ENCODE results near the gene PEMT. TPM values are rescaled to one million over a fixed set of nuclear protein-coding genes. Genes with fewer than 3 reads are reported as not detected.

Gene PEMT
- total RNA-seq, 1 experiment from 2014 or later: 69.8 TPM

DNA sequence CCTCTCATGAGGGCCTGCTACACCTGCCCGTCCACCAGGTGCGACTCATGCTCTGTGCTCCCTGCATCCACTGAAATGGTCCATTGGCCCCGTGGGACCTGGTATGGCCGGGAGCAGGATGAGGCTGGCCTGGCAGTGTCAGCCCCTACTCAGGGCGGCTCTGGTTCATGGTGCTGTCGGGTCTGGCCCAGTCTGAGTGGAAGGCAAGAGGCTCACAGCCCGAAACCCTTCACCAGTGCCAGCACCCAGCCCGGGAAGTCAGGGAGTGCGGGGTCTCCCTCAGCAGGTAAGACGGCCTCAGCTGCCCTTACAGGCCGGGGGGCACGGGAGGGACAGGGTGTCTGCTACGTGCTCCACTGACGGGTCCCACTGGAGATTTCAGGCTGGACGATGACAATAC, 54.8 kb downstream of the PEMT start:
- H3K9ac ChIP-seq (ENCODE audit: low read length): no peak overlapping the region
- no peak overlapping the region for H3K4me3 ChIP-seq (ENCODE audit: low read length)
- no peak overlapping the region for H3K4me2 ChIP-seq (ENCODE audit: low read depth, low read length, poor library complexity, severe bottlenecking)
- H3K9me3 ChIP-seq (ENCODE audit: low read length): no peaks in the 10 kb centered on the region
- no peaks in the 10 kb centered on the region for H3K9me2 ChIP-seq (replicated peaks; ENCODE audit: insufficient read depth, low read length)
- no peak for DNase-seq
- H2AFZ ChIP-seq (ENCODE audit: low read length): no peak overlapping the region
- H3K4me1 ChIP-seq (ENCODE audit: low read length): no peaks in the 10 kb centered on the region
- no peak overlapping the region for H3K27ac ChIP-seq (ENCODE audit: low read length)
- H3K36me3 ChIP-seq (ENCODE audit: insufficient read depth, low read length): no peaks in the 10 kb centered on the region
- H4K20me1 ChIP-seq (ENCODE audit: insufficient read depth, low read depth, low read length): peaks cover 19% of the 10 kb centered on the region
- H3K27me3 ChIP-seq (ENCODE audit: low read length): no peaks in the 10 kb centered on the region
- no peaks in the 10 kb centered on the region for H3K79me2 ChIP-seq (ENCODE audit: low read length)

DNA sequence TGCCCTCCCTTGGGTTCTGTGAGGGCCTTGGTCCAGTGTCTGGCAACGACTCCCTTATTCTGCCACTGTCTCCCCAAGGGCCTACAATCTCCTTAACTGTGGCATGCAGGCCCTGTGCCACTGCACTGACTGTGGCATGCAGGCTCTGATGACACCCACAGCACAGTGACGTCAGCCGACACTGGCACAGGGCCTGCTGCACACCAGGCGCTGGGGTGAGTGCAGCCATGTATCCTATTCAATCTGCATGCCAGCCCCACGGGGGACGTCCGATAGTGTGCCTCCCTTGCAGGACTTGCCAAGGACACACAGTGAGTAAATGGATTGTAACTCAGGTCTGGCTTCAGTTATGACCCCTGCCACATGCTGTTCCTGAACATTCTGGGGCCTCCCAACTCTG, 55.6 kb downstream of the PEMT start:
- H3K9ac ChIP-seq (ENCODE audit: low read length): no peak overlapping the region
- no peak overlapping the region for H2AFZ ChIP-seq (ENCODE audit: low read length)
- no peaks in the 10 kb centered on the region for H3K9me3 ChIP-seq (ENCODE audit: low read length)
- H3K4me1 ChIP-seq (ENCODE audit: low read length): no peaks in the 10 kb centered on the region
- no peak overlapping the region for H3K4me3 ChIP-seq (ENCODE audit: low read length)
- no peak overlapping the region for H3K27ac ChIP-seq (ENCODE audit: low read length)
- H3K9me2 ChIP-seq (replicated peaks; ENCODE audit: insufficient read depth, low read length): no peaks in the 10 kb centered on the region
- no peak for DNase-seq
- H3K79me2 ChIP-seq (ENCODE audit: low read length): no peaks in the 10 kb centered on the region
- no peaks in the 10 kb centered on the region for H3K27me3 ChIP-seq (ENCODE audit: low read length)
- no peaks in the 10 kb centered on the region for H3K36me3 ChIP-seq (ENCODE audit: insufficient read depth, low read length)
- H3K4me2 ChIP-seq (ENCODE audit: low read depth, low read length, poor library complexity, severe bottlenecking): no peak overlapping the region
- H4K20me1 ChIP-seq (ENCODE audit: insufficient read depth, low read depth, low read length): peaks cover 20% of the 10 kb centered on the region

DNA sequence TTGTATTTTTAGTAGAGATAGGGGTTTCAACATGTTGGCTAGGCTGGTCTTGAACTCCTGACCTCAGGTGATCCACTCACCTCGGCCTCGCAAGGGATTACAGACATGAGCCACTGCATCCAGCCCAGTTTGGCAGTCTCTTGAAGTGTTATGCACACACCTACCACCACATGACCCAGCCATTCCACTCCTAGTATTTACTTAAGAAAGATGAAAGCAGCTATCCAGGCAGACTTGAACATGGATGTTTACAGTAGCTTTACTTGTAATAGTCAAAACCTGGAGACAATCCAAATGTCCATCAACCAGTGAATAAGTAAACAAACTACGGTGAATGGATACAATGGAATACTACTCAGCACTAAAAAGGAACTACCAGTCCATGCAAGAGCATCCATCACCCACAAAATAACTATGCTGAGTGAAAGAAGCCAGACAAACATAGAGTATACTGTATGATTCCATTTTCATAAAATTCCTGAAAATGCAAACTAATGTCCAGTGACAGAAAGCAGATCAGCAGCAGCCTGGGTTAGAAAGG, 57.5 kb downstream of the PEMT start:
- Histone ChIP-seq H3K4me2 (ENCODE audit: low read depth, low read length, poor library complexity, severe bottlenecking) (no peak overlapping the region), H3K79me2 (ENCODE audit: low read length) (no peaks in the 10 kb centered on the region), H3K36me3 (ENCODE audit: insufficient read depth, low read length) (no peaks in the 10 kb centered on the region), H2AFZ (ENCODE audit: low read length) (no peak overlapping the region), H3K9ac (ENCODE audit: low read length) (no peak overlapping the region), H3K4me1 (ENCODE audit: low read length) (no peaks in the 10 kb centered on the region), H3K27ac (ENCODE audit: low read length) (no peak overlapping the region), H3K9me3 (ENCODE audit: low read length) (no peaks in the 10 kb centered on the region), H4K20me1 (ENCODE audit: insufficient read depth, low read depth, low read length) (peaks cover 26% of the 10 kb centered on the region), H3K9me2 (replicated peaks; ENCODE audit: insufficient read depth, low read length) (no peaks in the 10 kb centered on the region), H3K4me3 (ENCODE audit: low read length) (no peak overlapping the region), H3K27me3 (ENCODE audit: low read length) (no peaks in the 10 kb centered on the region)
- DNase-seq: no peak

DNA sequence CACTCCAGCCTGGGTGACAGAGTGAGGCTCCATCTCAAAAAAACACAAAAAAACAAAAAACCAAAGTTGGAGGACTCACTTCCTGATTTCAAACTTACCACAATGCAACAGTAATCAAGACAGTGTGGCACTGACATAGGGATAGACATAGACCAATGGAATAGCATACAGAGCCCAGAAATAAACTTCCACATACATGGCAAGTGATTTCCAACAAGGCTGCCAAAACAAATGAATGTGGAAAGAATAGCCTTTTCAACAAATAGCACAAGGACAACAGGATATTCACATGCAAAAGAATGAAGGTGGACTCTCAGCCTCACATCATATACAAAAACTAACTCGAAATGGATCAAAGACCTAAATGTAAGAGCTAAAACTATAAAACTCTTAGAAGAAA, 58.5 kb downstream of the PEMT start:
- Histone ChIP-seq H3K27me3 (ENCODE audit: low read length) (no peaks in the 10 kb centered on the region), H4K20me1 (ENCODE audit: insufficient read depth, low read depth, low read length) (peaks cover 26% of the 10 kb centered on the region), H2AFZ (ENCODE audit: low read length) (no peak overlapping the region), H3K36me3 (ENCODE audit: insufficient read depth, low read length) (no peaks in the 10 kb centered on the region), H3K9ac (ENCODE audit: low read length) (no peak overlapping the region), H3K4me2 (ENCODE audit: low read depth, low read length, poor library complexity, severe bottlenecking) (no peak overlapping the region), H3K27ac (ENCODE audit: low read length) (no peak overlapping the region), H3K9me3 (ENCODE audit: low read length) (no peaks in the 10 kb centered on the region), H3K4me1 (ENCODE audit: low read length) (no peaks in the 10 kb centered on the region), H3K9me2 (replicated peaks; ENCODE audit: insufficient read depth, low read length) (no peaks in the 10 kb centered on the region), H3K4me3 (ENCODE audit: low read length) (no peak overlapping the region), H3K79me2 (ENCODE audit: low read length) (no peaks in the 10 kb centered on the region)
- no peak for DNase-seq

DNA sequence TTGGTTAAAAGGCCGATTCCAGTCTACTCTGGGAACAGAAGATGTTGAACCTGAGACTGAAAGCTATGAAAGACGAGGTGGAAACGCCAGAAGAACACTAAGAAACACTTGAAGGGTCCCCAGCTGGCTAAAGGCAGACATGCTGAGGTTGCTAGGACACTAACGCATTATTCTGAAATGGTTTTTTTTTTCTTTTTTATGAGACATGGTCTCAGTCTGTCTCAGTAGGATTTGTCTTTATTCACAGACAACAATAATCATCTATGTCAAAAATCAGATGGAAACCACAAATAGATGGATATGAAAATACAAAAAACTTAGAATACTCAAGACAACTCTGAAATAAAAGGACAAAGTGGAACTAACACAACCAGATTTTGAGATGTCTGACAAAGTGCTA, 60.4 kb downstream of the PEMT start:
- no peak overlapping the region for H2AFZ ChIP-seq (ENCODE audit: low read length)
- no peaks in the 10 kb centered on the region for H3K9me2 ChIP-seq (replicated peaks; ENCODE audit: insufficient read depth, low read length)
- H3K9me3 ChIP-seq (ENCODE audit: low read length): no peaks in the 10 kb centered on the region
- no peak overlapping the region for H3K9ac ChIP-seq (ENCODE audit: low read length)
- no peaks in the 10 kb centered on the region for H3K4me1 ChIP-seq (ENCODE audit: low read length)
- H3K36me3 ChIP-seq (ENCODE audit: insufficient read depth, low read length): no peaks in the 10 kb centered on the region
- no peak for DNase-seq
- no peak overlapping the region for H3K4me2 ChIP-seq (ENCODE audit: low read depth, low read length, poor library complexity, severe bottlenecking)
- no peaks in the 10 kb centered on the region for H3K27me3 ChIP-seq (ENCODE audit: low read length)
- H4K20me1 ChIP-seq (ENCODE audit: insufficient read depth, low read depth, low read length): peaks cover 28% of the 10 kb centered on the region
- H3K79me2 ChIP-seq (ENCODE audit: low read length): no peaks in the 10 kb centered on the region
- no peak overlapping the region for H3K4me3 ChIP-seq (ENCODE audit: low read length)
- H3K27ac ChIP-seq (ENCODE audit: low read length): no peak overlapping the region

DNA sequence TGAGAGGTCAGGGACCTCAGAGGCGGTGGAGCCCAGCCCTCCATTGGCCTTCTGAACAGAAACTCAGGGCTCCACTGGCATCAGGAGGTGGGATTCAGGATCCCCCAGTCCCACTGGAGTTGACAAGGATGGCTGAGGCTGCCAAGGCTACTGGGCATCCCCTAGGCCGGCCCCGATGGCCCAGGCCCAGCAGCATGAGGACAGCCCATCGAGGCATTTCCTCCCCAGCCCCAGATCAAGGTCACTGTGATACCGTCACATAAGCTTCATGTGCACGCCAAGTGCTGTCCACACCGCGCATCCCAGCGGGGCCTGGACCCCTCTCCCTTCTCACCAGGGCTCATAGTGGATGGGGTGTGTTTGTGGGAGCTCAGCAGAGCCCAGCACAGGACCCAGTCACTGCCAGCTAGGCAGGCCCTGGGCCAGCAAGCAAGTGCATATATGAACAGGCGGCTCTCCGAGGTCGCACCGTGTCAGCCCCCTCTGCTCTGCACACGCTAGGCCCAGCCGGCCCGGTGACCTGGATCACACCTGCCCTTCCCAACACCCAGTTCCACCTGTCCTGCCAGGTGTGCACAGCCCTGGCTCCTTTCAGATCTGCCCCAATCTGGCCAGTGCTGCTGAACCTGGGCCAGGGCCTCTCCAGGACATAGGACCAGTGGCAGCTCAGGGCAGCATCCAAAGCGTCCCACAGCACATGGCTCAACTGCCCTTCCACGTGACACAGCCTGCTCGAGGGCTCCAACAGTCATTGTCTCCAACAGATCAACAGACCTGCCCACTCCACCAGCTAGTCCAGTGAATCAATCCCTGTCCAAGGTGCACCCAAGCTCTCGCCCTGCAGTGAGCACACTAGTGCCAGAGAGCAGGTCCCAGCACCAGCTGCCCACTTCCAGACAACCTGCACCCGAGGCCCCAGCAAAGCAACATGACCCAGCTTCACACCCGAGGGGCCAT, 62.5 kb downstream of the PEMT start:
- Histone ChIP-seq H3K4me1 (ENCODE audit: low read length) (no peaks in the 10 kb centered on the region), H3K9me3 (ENCODE audit: low read length) (no peaks in the 10 kb centered on the region), H3K27ac (ENCODE audit: low read length) (no peak overlapping the region)

DNA sequence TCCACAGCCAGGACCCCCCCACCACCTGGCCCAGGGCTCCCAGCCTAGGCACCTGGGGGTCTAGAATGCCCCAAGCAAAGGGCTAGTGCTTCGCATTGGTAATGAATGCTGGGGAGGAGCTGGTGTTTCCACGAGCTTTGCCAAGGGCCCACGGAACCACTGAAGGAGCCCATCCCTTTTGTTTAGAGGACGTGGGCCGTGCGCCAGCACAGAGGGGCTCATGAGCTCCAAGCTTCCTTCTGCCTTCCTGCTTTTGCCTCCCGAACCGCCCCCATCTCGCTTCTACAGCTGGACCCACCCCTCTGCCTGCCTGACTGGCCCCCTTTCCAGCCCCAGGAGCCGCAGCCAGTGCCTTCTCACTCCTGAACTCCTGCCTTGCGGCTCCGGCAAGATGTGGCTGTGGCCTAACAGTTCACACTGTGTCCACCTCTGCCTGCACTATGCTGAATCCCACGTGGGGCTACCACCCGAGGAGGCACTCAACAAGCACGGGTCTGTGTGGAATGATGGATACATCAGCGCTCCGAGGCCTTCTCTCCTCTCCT, 63.5 kb downstream of the PEMT start:
- no peaks in the 10 kb centered on the region for H3K4me1 ChIP-seq (ENCODE audit: low read length)
- H3K36me3 ChIP-seq (ENCODE audit: insufficient read depth, low read length): no peaks in the 10 kb centered on the region
- no peaks in the 10 kb centered on the region for H3K27me3 ChIP-seq (ENCODE audit: low read length)
- DNase-seq: no peak
- H4K20me1 ChIP-seq (ENCODE audit: insufficient read depth, low read depth, low read length): peaks cover 22% of the 10 kb centered on the region
- no peaks in the 10 kb centered on the region for H3K79me2 ChIP-seq (ENCODE audit: low read length)
- H3K4me3 ChIP-seq (ENCODE audit: low read length): no peak overlapping the region
- H3K9me2 ChIP-seq (replicated peaks; ENCODE audit: insufficient read depth, low read length): no peaks in the 10 kb centered on the region
- no peak overlapping the region for H3K4me2 ChIP-seq (ENCODE audit: low read depth, low read length, poor library complexity, severe bottlenecking)
- no peak overlapping the region for H2AFZ ChIP-seq (ENCODE audit: low read length)
- H3K9ac ChIP-seq (ENCODE audit: low read length): no peak overlapping the region
- no peaks in the 10 kb centered on the region for H3K9me3 ChIP-seq (ENCODE audit: low read length)
- no peak overlapping the region for H3K27ac ChIP-seq (ENCODE audit: low read length)

More for the DNA sequence above, 62.5 kb downstream of the PEMT start:
- Histone ChIP-seq H3K4me2 (ENCODE audit: low read depth, low read length, poor library complexity, severe bottlenecking) (no peak overlapping the region), H2AFZ (ENCODE audit: low read length) (no peak overlapping the region), H3K27me3 (ENCODE audit: low read length) (no peaks in the 10 kb centered on the region), H3K4me3 (ENCODE audit: low read length) (no peak overlapping the region), H3K9ac (ENCODE audit: low read length) (no peak overlapping the region), H4K20me1 (ENCODE audit: insufficient read depth, low read depth, low read length) (peaks cover 25% of the 10 kb centered on the region), H3K9me2 (replicated peaks; ENCODE audit: insufficient read depth, low read length) (no peaks in the 10 kb centered on the region), H3K36me3 (ENCODE audit: insufficient read depth, low read length) (no peaks in the 10 kb centered on the region), H3K79me2 (ENCODE audit: low read length) (no peaks in the 10 kb centered on the region)
- DNase-seq: no peak

DNA sequence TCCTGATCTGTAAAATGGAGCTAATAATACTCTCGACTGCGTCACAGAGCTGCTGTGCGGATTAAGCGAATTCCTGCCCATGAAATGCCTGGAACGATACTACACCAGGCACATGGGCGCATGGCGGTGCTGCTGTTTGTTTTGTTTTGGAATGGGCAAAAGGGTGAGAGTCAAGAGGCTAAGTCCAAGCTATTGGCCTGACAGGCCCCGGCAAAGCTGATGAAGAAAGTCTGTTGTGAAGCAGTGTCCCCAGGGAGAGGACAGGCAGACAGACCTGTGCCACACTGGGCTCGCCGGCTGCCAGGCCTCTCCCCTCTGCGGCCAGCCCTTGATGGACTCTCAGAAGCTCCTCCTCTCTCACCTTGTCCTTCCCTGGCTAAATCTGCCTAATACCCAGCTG, 64.0 kb downstream of the PEMT start:
- H3K9me3 ChIP-seq (ENCODE audit: low read length): no peaks in the 10 kb centered on the region
- H2AFZ ChIP-seq (ENCODE audit: low read length): no peak overlapping the region
- H3K4me2 ChIP-seq (ENCODE audit: low read depth, low read length, poor library complexity, severe bottlenecking): no peak overlapping the region
- H3K9ac ChIP-seq (ENCODE audit: low read length): no peak overlapping the region
- no peak overlapping the region for H3K27ac ChIP-seq (ENCODE audit: low read length)
- no peaks in the 10 kb centered on the region for H3K79me2 ChIP-seq (ENCODE audit: low read length)
- no peaks in the 10 kb centered on the region for H3K36me3 ChIP-seq (ENCODE audit: insufficient read depth, low read length)
- no peaks in the 10 kb centered on the region for H3K4me1 ChIP-seq (ENCODE audit: low read length)
- no peak for DNase-seq
- H3K27me3 ChIP-seq (ENCODE audit: low read length): no peaks in the 10 kb centered on the region
- H4K20me1 ChIP-seq (ENCODE audit: insufficient read depth, low read depth, low read length): peaks cover 20% of the 10 kb centered on the region
- H3K4me3 ChIP-seq (ENCODE audit: low read length): no peak overlapping the region
- no peaks in the 10 kb centered on the region for H3K9me2 ChIP-seq (replicated peaks; ENCODE audit: insufficient read depth, low read length)

All from Karpas-422 (cell line).